GM21381 (cell line): Measurements from ENCODE around the gene MAN2C1.
"Not testable (repeated sequence)": the region's sequence is repeated elsewhere in the genome, so short reads cannot be mapped to it uniquely, and the experiment has no call there.

Experiments
- ATAC-seq: cut with Tn5 transposase; IDR thresholded peaks from one replicate; pipeline ENCODE4 v1.9.1; 2021; ENCODE audit warnings: mild to moderate bottlenecking, moderate library complexity; ENCODE audit not compliant: unreplicated experiment

Gene MAN2C1

GRCh38 chr15:75361361-75361988 is 6.9 kb downstream of the MAN2C1 start:
- no peak for ATAC-seq

- no peak for ATAC-seq
Measured at GRCh38 chr15:75360856-75361255, 7.6 kb downstream of the MAN2C1 start.

- ATAC-seq = no peak
Measured at GRCh38 chr15:75360391-75360790, 8.0 kb downstream of the MAN2C1 start.

- no peak for ATAC-seq
Measured at GRCh38 chr15:75359537-75360250, 8.7 kb downstream of the MAN2C1 start.

GRCh38 chr15:75358771-75359536 is 9.5 kb downstream of the MAN2C1 start:
- no peak for ATAC-seq

GRCh38 chr15:75357976-75358673 is 10.3 kb downstream of the MAN2C1 start:
- ATAC-seq = no peak

GRCh38 chr15:75356517-75356916 is 11.9 kb downstream of the MAN2C1 start:
- ATAC-seq = no peak

- ATAC-seq = no peak
Measured at GRCh38 chr15:75356006-75356405, 12.4 kb downstream of the MAN2C1 start.

GRCh38 chr15:75355369-75355768 is 13.0 kb downstream of the MAN2C1 start:
- no peak for ATAC-seq

- ATAC-seq = no peak
Measured at GRCh38 chr15:75354454-75354853, 14.0 kb downstream of the MAN2C1 start.

- no peak for ATAC-seq
Measured at GRCh38 chr15:75353604-75354003, 14.8 kb downstream of the MAN2C1 start.

- no peak for ATAC-seq
Measured at GRCh38 chr15:75352186-75353080, 16.0 kb downstream of the MAN2C1 start.

- ATAC-seq = no peak
Measured at GRCh38 chr15:75350601-75351361, 17.6 kb downstream of the MAN2C1 start.

GRCh38 chr15:75349851-75350588 is 18.4 kb downstream of the MAN2C1 start:
- no peak for ATAC-seq

GRCh38 chr15:75349351-75349669 is 19.1 kb downstream of the MAN2C1 start:
- ATAC-seq = not testable (repeated sequence)

GRCh38 chr15:75348562-75349350 is 19.7 kb downstream of the MAN2C1 start:
- ATAC-seq = no peak

GRCh38 chr15:75348034-75348561 is 20.3 kb downstream of the MAN2C1 start:
- ATAC-seq = no peak
